Forelimb muscle (tissue), 1 donor: ENCODE results near the gene NOL11. TPM values are rescaled to one million over a fixed set of nuclear protein-coding genes. Genes with fewer than 3 reads are reported as not detected.
"Not testable (repeated sequence)": the region's sequence is repeated elsewhere in the genome, so short reads cannot be mapped to it uniquely, and the experiment has no call there.

Experiments used
- DNase-seq: peaks from one replicate; pipeline ENCODE4 v3.0.0-alpha.2; 2013; ENCODE audit warnings: low read depth
- polyA plus RNA-seq: library from polyadenylated mRNA; unstranded; fragments of 120-200 nt; gene quantifications from one replicate; pipeline ENCODE4 v1.2.1, GENCODE V29; 2013; ENCODE audit not compliant: insufficient read length

The NOL11 gene
- polyA plus RNA-seq, 1 donor = 60.4 TPM

DNA sequence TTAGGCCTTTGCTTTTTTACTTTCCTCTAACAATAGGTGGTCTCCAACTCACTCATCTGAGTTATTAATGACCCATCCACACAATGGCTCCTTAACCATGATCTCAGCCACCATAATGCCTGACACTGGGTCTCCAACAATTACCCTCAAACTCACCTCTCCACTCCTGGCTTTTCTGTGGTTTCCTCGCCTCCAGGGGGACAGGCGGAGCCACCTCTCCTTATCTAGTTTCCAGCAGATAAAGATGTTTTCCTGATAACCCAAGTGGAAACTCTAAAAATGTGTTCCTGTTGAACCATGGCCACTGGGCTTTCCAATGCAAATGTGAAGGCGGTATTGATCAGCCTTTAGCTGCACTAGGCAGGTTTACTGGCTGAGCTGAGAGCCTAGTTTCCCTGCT lies 9.4 kb upstream of the NOL11 start:
- no peak for DNase-seq

DNA sequence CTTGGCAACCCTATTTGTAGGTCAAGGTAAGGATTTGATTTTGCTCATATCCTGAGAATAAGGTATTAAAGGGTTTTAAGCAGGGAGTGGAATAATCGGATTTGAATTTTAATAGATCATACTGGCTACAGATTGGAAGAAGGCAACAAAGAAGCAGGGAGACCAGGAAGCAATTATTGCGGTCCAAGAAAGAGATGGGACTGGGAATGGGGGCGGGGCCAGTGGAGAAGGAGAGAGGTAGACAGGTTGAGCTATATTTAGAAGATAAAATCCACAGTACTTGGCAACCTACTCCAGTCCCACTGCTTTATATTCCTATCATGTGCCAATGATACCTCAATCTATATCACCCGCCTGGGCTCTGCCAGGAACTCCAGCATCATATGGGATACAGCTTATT lies 5.8 kb upstream of the NOL11 start:
- no peak for DNase-seq

GRCh38 chr17:67712375-67712774 lies 5.4 kb upstream of the NOL11 start:
- no peak for DNase-seq

- no peak for DNase-seq
These were observed 4.6 kb upstream of the NOL11 start for GRCh38 chr17:67713169-67713568.

DNA sequence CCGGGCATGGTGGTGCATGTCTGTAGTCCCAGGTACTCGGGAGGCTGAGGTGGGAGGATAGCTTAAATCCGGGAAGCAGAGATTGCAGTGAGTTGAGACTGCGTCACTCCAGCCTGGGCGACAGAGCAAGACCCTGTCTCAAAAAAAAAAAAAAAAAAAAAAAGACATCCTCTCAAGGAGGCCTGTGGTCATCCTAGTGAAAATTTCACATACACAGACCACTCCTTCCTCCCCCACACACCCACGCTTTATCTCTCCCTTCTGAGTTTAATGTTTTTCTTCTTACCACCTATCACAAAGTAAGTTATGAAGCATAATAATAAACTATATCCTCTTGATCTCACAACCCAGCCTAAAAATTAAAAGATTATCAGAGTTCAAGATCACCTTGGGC lies 1.3 kb upstream of the NOL11 start:
- DNase-seq = no peak

- DNase-seq = no peak
These were observed 528 bp upstream of the NOL11 start for GRCh38 chr17:67717192-67717623.

GRCh38 chr17:67718325-67718941 lies 697 bp downstream of the NOL11 start:
- DNase-seq = no peak

- DNase-seq = no peak
These were observed 7.6 kb downstream of the NOL11 start for GRCh38 chr17:67725373-67725791.

DNA sequence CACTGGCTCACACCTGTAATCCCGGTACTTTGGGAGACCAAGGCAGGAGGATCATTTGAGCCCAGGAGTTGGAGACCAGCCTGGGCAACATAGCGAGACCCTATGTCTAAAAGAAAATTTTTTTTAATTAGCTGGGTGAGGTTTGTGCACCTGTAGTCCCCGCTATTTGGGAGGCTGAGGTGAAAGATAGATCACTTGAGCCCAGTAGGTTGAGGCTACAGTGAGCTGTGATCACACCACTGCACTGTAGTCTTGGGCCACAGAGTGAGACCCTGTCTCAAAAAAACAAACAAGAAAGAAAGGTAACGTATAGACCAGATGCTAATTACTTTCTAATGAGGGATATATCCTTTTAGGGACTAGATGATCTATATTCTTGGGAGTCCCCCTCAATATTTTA lies 8.1 kb downstream of the NOL11 start:
- DNase-seq = no peak

DNA sequence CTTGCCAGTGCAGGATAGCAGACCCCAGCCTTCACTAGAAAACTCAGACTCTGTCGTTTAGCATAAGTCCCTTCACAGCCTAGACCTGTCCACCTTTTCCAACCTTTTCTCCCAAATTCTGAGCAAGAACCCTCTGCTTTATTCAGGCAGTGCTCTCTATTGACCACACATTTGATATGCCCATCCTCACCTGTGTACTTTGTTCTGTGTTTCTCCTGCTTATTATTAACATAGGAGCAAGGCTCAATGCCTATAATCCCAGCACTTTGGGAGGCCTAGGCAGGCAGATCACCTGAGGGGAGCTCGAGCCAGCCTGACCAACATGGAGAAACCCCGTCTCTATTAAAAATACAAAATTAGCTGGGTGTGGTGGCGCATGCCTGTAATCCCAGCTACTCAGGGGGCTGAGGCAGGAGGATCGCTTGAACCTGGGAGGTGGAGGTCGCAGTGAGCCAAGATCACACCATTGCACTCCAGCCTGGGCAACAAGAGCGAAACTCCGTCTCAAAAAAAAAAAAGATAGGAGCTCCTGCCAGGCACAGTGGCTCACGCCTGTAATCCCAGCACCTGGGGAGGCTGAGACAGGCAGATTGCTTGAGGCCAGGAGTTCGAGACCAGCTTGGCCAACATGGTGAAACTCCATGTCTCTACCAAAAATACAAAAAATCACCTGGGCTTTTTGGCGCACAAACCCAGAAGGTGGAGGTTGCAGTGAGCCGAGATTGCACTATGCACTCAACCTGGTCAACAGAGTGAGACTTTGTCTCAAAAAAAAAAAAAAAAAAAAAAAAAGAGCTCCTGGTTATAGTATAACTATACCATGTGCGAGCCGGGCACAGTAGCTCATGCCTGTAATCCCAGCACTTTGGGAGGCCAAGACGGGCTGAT lies 9.7 kb downstream of the NOL11 start:
- not testable (repeated sequence) for DNase-seq

DNA sequence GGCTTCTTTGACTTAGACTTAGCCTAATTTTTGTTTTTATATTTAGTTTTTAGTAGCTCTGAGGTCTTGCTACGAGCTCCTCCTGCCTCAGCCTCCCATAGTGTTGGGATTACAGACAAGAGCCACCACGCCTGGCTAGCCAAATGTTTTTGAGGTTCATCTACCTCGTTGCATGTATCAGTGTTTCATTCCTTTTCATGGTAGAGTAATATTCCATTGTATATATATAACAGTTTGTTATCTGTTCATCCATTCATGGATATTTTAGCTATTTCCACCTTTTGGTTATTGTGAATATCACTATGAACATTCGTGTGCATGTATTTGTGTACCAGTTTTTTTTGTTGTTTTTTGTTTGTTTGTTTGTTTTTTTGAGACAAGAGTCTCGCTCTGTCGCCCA lies 12.2 kb downstream of the NOL11 start:
- no peak for DNase-seq

DNA sequence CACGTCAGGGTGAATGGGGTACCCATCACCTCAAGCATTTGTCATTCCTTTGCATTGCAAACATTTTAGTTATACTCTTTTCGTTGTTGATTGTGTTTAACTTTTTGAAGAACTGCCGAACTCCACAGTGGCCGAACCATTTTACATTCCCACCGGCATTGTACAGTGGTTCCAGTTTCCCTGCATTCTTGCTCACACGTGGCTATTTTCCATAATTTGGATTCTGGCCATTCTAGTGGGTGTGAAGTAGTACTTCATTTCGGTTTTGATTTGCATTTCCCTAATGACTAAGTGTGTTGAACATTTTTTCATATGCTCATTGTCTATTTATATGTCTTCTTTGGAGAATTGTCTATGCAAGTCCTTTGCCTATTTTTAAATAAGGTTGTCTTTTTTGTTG lies 13.0 kb downstream of the NOL11 start:
- DNase-seq = no peak

DNA sequence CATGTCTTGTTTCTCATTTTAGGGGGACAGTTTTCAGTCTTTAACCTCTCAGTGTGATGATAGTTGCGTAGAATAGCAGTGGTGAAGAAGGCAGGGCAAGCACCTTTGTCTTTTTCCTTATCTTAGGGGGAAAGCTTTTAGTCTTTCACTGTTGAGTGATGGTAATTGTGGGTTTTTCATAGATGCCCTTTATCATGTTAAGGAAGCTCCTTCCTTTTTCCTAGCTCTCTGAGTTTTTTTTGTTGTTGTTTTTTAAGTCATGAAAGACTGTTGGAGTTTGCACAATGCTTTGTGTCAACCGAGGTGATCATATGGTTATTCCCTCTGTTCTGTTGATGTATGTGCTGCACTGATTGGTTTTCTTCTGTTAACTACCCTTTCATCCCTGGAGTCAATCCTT lies 15.7 kb downstream of the NOL11 start:
- DNase-seq = no peak

DNA sequence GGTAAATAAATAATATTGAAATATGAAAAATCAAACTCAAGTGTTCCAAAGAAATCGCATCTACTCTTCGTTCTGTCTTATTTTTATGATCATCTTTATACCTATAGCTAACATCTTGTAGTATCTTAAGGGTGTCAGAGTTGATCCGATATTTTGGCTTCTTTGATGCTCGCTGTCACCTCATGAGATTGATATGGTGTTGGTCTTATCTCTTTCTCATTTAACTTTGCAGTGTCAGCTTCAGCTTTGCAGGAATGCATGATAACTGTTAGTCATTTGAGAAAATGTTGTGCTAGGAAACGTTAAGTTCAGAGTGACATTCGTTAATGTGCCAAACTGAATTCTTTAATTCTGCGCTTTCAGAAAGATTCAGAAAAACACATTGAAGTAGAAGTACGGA lies 19.4 kb downstream of the NOL11 start:
- DNase-seq = no peak

GRCh38 chr17:67742025-67742424 lies 24.3 kb downstream of the NOL11 start:
- no peak for DNase-seq

GRCh38 chr17:67746704-67747571 lies 29.2 kb downstream of the NOL11 start:
- DNase-seq = no peak

DNA sequence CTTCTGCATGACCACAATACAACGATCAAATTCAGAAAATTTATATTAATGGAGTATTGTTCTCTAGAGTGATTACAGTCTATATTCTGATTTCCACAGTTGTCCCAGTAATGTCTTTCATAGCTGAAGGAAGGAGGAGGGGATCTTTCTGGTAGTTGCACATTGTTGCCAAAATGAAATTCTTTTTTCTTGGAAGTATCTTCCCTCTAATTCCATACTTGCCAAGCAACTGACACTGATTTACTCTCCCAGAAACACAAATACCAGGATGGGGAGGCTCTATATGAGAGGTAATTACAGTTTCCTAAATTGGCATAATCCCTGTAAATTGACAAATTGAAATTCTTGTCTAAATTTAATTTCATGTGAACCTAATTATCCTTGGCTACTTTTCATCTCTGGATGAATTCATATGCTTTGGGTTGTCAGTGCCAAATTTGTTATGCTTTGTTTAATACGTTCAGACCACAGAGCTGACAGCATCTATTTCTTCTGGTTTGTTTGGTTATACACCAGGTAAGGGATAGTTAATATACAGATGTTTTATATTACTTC lies 30.0 kb downstream of the NOL11 start:
- DNase-seq = no peak

GRCh38 chr17:67750067-67750466 lies 32.3 kb downstream of the NOL11 start:
- no peak for DNase-seq

DNA sequence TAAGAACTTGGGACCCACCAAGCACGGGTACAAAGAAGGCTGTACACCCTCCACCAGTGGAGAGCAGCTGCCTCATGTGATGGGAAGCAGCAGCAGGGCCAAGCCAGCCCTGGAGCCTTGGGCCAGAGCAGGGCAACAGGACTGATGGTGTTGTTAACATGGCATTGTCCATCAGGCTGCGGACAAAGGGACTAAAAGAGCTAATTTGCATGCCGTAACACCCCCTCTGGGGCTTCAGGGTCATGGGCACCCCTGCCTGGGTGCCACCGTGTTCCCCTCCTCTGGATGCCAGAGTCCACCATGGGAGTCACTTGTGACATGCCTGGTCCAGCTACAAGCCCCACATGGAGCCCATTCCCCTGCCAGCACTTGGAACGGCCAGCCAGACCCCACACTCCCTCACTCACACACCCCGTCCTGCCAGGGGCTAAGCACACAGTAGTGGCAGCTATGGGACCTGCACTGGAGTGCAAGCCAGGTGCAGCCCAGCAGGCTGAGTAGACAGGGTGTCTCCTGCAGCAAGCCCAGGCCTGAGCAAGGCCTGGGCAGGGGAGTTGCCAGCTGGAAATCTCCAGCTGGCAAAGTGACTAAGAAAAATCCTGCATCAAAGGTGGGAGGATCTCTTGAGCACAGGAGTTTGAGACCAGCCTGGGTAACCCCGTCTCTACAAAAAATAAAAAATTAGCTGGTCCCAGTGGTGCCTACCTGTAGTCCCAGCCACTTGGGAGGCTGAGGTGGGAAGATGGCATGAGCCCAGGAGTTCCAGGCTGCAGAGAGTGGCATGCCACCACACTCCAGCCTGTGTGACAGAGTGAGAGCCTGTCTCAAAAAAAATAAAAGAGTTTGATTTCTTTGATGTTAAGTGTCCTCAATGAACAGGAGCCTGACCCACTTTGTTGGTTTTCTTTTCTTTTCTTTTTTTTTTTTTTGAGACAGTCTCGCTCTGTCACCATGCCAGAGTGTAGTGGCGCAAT lies 33.7 kb downstream of the NOL11 start:
- no peak for DNase-seq

DNA sequence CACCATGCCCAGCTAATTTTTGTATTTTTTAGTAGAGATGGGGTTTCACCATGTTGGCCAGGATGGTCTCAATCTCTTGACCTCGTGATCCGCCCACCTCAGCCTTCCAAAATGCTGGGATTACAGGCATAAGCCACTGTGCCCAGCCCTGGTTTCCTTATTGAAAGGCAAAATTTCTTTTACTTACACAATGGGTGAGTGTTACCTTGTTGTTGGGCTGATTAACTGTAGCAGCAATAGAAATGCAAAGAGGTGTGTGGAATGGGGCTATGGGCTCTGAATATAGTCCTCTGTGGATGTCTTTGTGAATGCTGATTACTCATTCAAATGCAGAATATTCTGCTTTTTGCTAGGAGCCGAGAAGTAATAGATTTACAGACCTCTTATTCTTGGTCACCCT lies 34.4 kb downstream of the NOL11 start:
- not testable (repeated sequence) for DNase-seq

DNA sequence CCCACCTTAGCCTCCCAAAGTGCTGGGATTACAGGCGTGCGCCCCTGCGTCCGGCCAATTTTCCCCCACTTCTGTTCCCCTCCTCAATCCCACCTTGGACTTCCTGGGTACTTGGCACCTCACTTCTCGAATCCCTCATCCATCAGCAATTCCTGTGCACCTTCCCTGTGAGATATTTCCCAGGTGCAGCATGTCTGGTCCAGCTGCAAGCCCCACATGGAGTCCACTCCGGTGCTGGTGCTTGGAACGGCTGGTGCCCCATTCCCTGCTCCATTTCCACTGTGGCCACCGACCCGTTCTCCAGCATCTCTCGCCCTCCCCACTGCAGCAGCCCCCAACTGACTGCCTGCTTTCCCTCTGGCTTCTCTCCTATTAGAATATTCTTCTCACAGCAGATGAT lies 35.3 kb downstream of the NOL11 start:
- DNase-seq = no peak
